Measurements from ENCODE around the gene GNG8.

GRCh38 chr19:46637224-46637623, 1.2 kb upstream of the GNG8 start:
- TF ChIP-seq SP1 (CRISPR knock-in tag; IDR thresholded peaks at IDR 0.05) (no peak), NBN (IDR thresholded peaks at IDR 0.05; ENCODE audit: low read depth) (no peak), TOE1 (IDR thresholded peaks at IDR 0.05; ENCODE audit: borderline replicate concordance) (no peak), TOE1 (CRISPR knock-in tag; IDR thresholded peaks at IDR 0.05; ENCODE audit: borderline replicate concordance, low read depth) (no peak)

Data from K562 (cell line).